Kidney epithelial cell (primary cell): ENCODE results near the gene SLC4A2. TPM values are rescaled to one million over a fixed set of nuclear protein-coding genes. Genes with fewer than 3 reads are reported as not detected.

Experiments used
- DNase-seq: peaks from one replicate; pipeline ENCODE4 v3.0.0-alpha.2; 2010; ENCODE audit warnings: low read depth
- H3K27me3 ChIP-seq: 2 replicates; pipeline ENCODE4 v1.6.0; 2011; ENCODE audit warnings: low read length; ENCODE audit not compliant: control insufficient read depth, insufficient read depth
- H3K36me3 ChIP-seq: 2 replicates; pipeline ENCODE4 v1.5.1; 2011; ENCODE audit warnings: low read length; ENCODE audit not compliant: control insufficient read depth, insufficient read depth
- H3K4me3 ChIP-seq: 2 replicates; pipeline ENCODE4 v1.5.1; 2011; ENCODE audit warnings: low read depth, mild to moderate bottlenecking, control low read depth, low read length
- CTCF ChIP-seq: IDR thresholded peaks from 2 replicates; pipeline ENCODE4 v1.5.1; 2011; ENCODE audit warnings: mild to moderate bottlenecking, moderate library complexity, low read length, control low read depth, inconsistent platforms; ENCODE audit not compliant: insufficient read depth, poor library complexity, severe bottlenecking
- total RNA-seq: library from RNA; depleted of rRNA; stranded (reverse); fragments of >200 nt; gene quantifications from 2 replicates; pipeline ENCODE4 v1.2.3, GENCODE V29; 2015

The SLC4A2 gene
- total RNA-seq, 1 donor from 2014 or later = 166 TPM

GRCh38 chr7:151095828-151096475 is 36.6 kb downstream of the SLC4A2 start:
- no peak overlapping the region for H3K4me3 ChIP-seq
- no peak for TF ChIP-seq CTCF
- no peak for DNase-seq
- no peaks in the 10 kb centered on the region for H3K27me3 ChIP-seq
- H3K36me3 ChIP-seq = no peaks in the 10 kb centered on the region

- DNase-seq = no peak
- Histone ChIP-seq H3K27me3 (no peaks in the 10 kb centered on the region), H3K36me3 (no peaks in the 10 kb centered on the region), H3K4me3 (no peak overlapping the region)
- TF ChIP-seq CTCF = no peak
Measured at GRCh38 chr7:151099486-151100211, 40.3 kb downstream of the SLC4A2 start.

- TF ChIP-seq CTCF = no peak
Measured at GRCh38 chr7:151100921-151101320, 41.5 kb downstream of the SLC4A2 start.

DNA sequence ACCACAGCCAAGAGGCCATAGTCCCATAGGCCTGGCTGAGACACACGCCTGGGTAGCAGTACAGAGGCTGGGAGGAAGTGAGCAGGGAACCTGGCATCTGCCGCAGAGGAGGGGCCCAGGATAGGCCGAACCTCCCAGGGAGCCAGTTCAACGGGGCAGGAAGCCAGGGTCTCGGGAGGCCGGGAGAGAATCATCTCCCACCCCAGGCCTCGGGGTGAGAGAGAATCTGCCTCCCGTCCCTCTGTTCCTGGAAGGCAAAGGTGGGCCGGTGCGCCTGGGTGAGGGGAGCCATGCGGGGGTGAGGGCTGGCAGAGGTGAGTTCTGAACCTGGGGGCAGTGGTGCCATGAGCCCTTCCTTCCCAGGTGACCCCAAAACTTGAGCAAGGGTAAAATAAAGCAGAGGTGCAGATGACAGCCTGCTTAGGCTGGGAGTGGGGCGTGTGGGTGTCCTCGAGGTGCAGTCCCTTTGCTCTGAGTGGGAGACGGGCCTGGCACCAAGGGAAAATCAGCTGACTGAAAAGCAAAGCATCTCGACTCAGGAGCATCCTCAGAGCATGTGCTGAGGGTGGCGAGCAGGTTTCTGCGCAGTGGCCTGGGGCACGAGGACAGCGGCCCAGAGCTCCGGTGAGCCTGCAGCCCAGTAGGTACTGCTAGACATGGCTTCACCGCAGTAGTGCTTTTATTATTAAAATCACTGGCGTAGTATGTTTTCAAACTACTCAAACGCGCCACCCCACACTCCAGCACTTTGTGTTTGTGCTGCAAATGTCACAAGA is 42.4 kb downstream of the SLC4A2 start:
- DNase-seq = no peak
- Histone ChIP-seq H3K36me3 (no peaks in the 10 kb centered on the region), H3K27me3 (no peaks in the 10 kb centered on the region), H3K4me3 (no peak overlapping the region)
- TF ChIP-seq CTCF = no peak

More at GRCh38 chr7:151100921-151101320, 41.5 kb downstream of the SLC4A2 start:
- no peak for DNase-seq
- no peaks in the 10 kb centered on the region for H3K36me3 ChIP-seq
- H3K27me3 ChIP-seq = no peaks in the 10 kb centered on the region
- H3K4me3 ChIP-seq = no peak overlapping the region

GRCh38 chr7:151102991-151103390 is 43.6 kb downstream of the SLC4A2 start:
- no peak for DNase-seq
- no peak for TF ChIP-seq CTCF
- Histone ChIP-seq H3K4me3 (no peak overlapping the region), H3K36me3 (no peaks in the 10 kb centered on the region), H3K27me3 (no peaks in the 10 kb centered on the region)
